Activated CD4-positive, alpha-beta T cell treated with anti-CD3 and anti-CD28 coated beads, Interleukin-2, amount 50 U/mL, for 24 hours (primary cell): ENCODE data around the gene ANO6.
"Not testable (repeated sequence)": the region's sequence is repeated elsewhere in the genome, so short reads cannot be mapped to it uniquely, and the experiment has no call there.

ENCODE experiments used
- DNase-seq, 2 donors: peaks; one replicate each; pipeline ENCODE4 v3.0.0-alpha.2; 2020; ENCODE audit warnings: low read depth in 1 of 2, low spot score in 1 of 2

The ANO6 gene

GRCh38 chr12:45235087-45236025 lies 19.5 kb downstream of the ANO6 start:
- DNase-seq: no peak

GRCh38 chr12:45236383-45236782 lies 20.5 kb downstream of the ANO6 start:
- DNase-seq: not testable (repeated sequence)

GRCh38 chr12:45242180-45242579 lies 26.3 kb downstream of the ANO6 start:
- DNase-seq: no peak

- no peak for DNase-seq
Observed at GRCh38 chr12:45243963-45244362, 28.1 kb downstream of the ANO6 start.

GRCh38 chr12:45244561-45245343 lies 28.9 kb downstream of the ANO6 start:
- DNase-seq: no peak

- DNase-seq: no peak
Observed at GRCh38 chr12:45246236-45246635, 30.3 kb downstream of the ANO6 start.

- DNase-seq: no peak
Observed at GRCh38 chr12:45247589-45247988, 31.7 kb downstream of the ANO6 start.

GRCh38 chr12:45248095-45248494 lies 32.2 kb downstream of the ANO6 start:
- DNase-seq: no peak

- no peak for DNase-seq
Observed at GRCh38 chr12:45254254-45254653, 38.4 kb downstream of the ANO6 start.

- DNase-seq: no peak
Observed at GRCh38 chr12:45256721-45257120, 40.8 kb downstream of the ANO6 start.

- no peak for DNase-seq
Observed at GRCh38 chr12:45257185-45257930, 41.5 kb downstream of the ANO6 start.

- DNase-seq: no peak
Observed at GRCh38 chr12:45259675-45260074, 43.8 kb downstream of the ANO6 start.

- no peak for DNase-seq
Observed at GRCh38 chr12:45260104-45260815, 44.4 kb downstream of the ANO6 start.

- DNase-seq: no peak
Observed at GRCh38 chr12:45260854-45261253, 45.0 kb downstream of the ANO6 start.

- DNase-seq: not testable (repeated sequence)
Observed at GRCh38 chr12:45262185-45262584, 46.3 kb downstream of the ANO6 start.

- no peak for DNase-seq
Observed at GRCh38 chr12:45263587-45263986, 47.7 kb downstream of the ANO6 start.

- DNase-seq: no peak
Observed at GRCh38 chr12:45268672-45269411, 52.9 kb downstream of the ANO6 start.

GRCh38 chr12:45269412-45269751 lies 53.5 kb downstream of the ANO6 start:
- DNase-seq: no peak

GRCh38 chr12:45270951-45271350 lies 55.1 kb downstream of the ANO6 start:
- no peak for DNase-seq

- DNase-seq: no peak
Observed at GRCh38 chr12:45273717-45274271, 57.9 kb downstream of the ANO6 start.
